Measurements from ENCODE around the gene HAP1.
"Not testable (repeated sequence)": the region's sequence is repeated elsewhere in the genome, so short reads cannot be mapped to it uniquely, and the experiment has no call there.

The HAP1 gene, protein sequence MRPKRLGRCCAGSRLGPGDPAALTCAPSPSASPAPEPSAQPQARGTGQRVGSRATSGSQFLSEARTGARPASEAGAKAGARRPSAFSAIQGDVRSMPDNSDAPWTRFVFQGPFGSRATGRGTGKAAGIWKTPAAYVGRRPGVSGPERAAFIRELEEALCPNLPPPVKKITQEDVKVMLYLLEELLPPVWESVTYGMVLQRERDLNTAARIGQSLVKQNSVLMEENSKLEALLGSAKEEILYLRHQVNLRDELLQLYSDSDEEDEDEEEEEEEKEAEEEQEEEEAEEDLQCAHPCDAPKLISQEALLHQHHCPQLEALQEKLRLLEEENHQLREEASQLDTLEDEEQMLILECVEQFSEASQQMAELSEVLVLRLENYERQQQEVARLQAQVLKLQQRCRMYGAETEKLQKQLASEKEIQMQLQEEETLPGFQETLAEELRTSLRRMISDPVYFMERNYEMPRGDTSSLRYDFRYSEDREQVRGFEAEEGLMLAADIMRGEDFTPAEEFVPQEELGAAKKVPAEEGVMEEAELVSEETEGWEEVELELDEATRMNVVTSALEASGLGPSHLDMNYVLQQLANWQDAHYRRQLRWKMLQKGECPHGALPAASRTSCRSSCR

GRCh38 chr17:41734139-41734948 is at the start of gene HAP1:
Gene HAP1, minus strand, starts transcription at chr17:41734643. Its CDS starts 9 bp downstream, at chr17:41734634.
- FAIRE-seq: no peak

GRCh38 chr17:41782142-41782541 is 47.7 kb upstream of the HAP1 start:
- FAIRE-seq: no peak

GRCh38 chr17:41781404-41782110 is 47.1 kb upstream of the HAP1 start:
- FAIRE-seq: no peak

- FAIRE-seq: no peak
Measured at GRCh38 chr17:41779954-41780353, 45.5 kb upstream of the HAP1 start.

- peak; percentile 58 for FAIRE-seq
Measured at GRCh38 chr17:41777574-41778188, 43.2 kb upstream of the HAP1 start.

DNA sequence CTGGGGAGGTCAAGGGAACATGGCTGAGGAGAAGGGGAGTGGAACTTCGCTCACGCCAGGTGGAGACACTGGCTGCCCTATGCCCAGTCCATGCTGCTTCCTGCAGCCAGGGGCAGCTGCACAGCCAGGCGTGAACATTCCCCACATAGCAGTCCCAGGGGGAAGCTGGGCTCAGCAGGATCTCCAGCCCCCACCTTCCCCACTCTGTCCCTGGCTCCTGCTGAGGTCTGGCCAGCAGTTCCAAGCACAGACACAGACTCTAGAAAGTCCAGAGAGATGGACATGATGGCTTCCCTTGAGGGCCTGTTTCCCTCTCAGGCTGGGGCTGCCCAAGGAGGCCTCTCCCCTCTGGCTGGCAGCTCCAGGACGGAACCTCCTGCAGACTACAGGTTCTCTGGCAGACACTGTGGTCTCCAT is 42.7 kb upstream of the HAP1 start:
- FAIRE-seq: no peak

GRCh38 chr17:41776262-41776900 is 41.9 kb upstream of the HAP1 start:
- not testable (repeated sequence) for FAIRE-seq

- FAIRE-seq: no peak
Measured at GRCh38 chr17:41775394-41776226, 41.2 kb upstream of the HAP1 start.

DNA sequence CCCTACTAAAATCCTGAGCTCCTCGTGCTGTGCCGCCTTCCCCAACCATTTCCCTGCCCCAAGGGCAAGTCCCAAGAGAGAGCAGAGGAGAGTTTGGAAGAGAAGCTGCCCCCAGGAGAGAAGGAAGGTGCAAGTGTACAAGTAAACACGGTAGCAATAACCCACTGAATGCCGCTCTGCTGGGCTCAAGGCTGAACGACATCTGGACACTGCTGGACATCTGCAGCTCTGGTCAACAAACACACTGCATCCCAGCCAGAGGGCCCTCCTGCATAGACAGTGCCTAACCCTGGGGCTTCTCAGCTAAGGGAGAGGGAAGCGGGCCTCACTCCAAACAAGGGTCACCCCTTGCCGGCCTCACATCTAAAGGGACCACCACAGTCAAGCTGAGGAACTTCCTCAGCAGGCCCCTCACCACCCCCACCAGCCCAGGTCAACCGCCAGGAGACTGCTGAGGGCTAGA is 39.3 kb upstream of the HAP1 start:
- FAIRE-seq: no peak

DNA sequence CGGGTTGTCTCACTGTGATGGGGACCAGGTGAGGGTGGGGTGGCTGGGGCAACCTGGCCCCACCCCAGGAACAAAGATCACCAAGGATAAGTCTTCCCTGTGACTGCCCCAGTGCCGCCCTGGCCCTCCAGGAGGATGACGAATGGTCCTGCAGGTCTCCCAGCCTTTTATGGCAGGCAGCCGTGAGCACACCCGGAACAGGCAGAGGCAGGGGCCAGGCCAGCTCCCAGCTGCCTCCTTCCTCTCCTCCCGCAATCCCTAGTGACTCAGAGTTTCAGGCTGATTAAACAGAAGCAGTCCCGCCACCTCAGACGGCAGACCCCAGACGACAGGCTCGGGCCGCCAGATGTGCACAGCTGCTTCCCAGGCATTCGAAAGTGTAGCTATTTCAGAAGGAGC is 38.7 kb upstream of the HAP1 start:
- FAIRE-seq: no peak

- no peak for FAIRE-seq
Measured at GRCh38 chr17:41772586-41773189, 38.2 kb upstream of the HAP1 start.

GRCh38 chr17:41772218-41772585 is 37.8 kb upstream of the HAP1 start:
- FAIRE-seq: no peak

DNA sequence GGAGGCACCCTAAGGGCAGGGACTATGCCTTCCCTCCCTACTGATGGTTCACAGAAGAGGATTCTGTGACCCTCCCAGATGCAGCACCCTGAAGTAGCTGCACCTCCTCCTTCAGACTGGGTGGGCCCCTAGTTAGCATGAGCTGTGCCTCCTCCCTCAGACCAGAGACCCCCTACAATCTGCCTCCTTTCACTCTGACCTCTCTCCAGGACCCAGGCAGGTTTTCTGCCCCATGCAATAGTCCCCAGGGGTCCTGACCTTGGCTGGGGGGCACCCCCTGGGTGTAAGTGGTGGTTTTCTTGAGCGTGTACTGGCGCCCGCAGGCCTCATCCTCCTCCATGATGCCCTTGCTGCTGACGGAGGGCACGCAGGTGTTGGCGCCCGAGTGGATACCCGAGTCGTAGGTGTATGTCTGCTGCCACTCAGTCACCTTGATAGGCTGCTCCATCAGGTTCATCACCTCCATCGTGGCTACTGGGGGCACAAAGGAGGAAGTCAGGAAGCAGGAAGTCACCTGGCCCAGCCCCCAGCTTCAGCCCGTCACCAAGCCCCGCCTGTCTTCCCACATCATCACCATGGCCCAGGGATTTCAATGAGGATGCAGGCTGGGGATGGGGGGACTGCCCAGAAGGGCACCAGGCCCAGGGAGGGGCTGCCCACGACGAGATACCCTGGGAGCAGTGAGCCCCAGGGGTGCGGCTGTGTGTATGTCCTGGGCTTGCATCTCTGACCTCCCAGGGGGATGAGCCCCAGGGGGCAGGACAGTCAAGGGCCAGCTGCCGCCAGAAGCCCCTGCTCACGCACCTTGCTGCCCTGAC is 37.2 kb upstream of the HAP1 start:
- FAIRE-seq: no peak

- FAIRE-seq: no peak
Measured at GRCh38 chr17:41769985-41770384, 35.5 kb upstream of the HAP1 start.

DNA sequence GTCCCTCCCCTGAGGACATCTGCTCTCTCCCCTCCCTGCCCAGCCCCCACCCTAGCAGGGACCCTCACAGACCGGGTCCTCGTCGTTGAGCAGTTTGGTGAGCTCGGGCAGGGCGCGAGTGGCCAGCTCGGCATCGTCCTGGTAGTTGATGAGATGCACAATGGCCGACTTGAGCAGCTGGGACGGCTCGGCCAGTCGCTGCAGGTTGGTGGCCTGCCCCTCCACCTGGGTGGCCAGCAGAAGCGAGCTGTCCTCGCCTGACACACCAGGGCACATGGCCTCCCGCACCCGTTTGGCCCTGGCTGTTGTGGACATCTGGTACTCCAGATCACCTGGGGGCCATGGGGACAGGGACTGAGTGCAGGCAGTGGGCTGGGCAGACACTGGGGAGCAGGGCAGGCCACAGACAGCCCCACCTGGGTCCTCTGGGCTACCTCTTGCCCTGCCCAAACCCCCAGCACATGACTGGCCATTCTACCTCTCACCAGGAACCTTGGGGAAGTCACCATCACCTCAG is 35.0 kb upstream of the HAP1 start:
- no peak for FAIRE-seq

GRCh38 chr17:41768682-41769288 is 34.3 kb upstream of the HAP1 start:
- no peak for FAIRE-seq

GRCh38 chr17:41767324-41768042 is 33.0 kb upstream of the HAP1 start:
- FAIRE-seq: no peak

DNA sequence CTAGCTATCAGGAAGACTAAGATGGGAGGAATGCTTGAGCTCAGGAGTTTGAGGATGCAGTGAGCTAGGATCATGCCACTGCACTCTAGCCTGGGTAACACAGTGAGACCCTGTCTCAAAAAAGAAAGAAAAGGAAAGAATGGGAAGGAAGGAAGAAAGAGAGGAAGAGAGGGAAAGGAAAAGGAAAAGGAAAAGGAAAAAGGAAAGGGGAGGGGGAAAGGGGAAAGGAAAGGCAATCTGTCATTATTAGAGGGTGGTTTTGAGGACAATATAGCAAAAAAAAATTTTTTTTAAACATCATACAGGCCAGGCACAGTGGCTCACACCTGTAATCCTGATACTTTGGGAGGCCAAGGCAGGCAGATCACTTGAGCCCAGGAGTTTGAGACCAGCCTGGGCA is 31.7 kb upstream of the HAP1 start:
- FAIRE-seq: no peak

Measured in endometrium (tissue), 2 donors.